ENCODE results near the gene MICAL2.

- TF ChIP-seq, protein P1, sequence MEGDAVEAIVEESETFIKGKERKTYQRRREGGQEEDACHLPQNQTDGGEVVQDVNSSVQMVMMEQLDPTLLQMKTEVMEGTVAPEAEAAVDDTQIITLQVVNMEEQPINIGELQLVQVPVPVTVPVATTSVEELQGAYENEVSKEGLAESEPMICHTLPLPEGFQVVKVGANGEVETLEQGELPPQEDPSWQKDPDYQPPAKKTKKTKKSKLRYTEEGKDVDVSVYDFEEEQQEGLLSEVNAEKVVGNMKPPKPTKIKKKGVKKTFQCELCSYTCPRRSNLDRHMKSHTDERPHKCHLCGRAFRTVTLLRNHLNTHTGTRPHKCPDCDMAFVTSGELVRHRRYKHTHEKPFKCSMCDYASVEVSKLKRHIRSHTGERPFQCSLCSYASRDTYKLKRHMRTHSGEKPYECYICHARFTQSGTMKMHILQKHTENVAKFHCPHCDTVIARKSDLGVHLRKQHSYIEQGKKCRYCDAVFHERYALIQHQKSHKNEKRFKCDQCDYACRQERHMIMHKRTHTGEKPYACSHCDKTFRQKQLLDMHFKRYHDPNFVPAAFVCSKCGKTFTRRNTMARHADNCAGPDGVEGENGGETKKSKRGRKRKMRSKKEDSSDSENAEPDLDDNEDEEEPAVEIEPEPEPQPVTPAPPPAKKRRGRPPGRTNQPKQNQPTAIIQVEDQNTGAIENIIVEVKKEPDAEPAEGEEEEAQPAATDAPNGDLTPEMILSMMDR (IDR thresholded peaks at IDR 0.05) = no peak
- TF ChIP-seq POLR2A (IDR thresholded peaks at IDR 0.05) = no peak
Observed at GRCh38 chr11:12108875-12109453, 1.4 kb upstream of the MICAL2 start.
